Thoracic aorta (tissue), 2 donors: Measurements from ENCODE around the gene SMARCE1. TPM values are rescaled to one million over a fixed set of nuclear protein-coding genes. Genes with fewer than 3 reads are reported as not detected.

ENCODE experiments used
- ATAC-seq: fragments of 150-250 bp; one replicate; pipeline ENCODE4 v1.8.0; 2017; ENCODE audit warnings: low read depth; ENCODE audit not compliant: insufficient number of reproducible peaks, low FRiP score
- DNase-seq: peaks from one replicate; pipeline ENCODE4 v3.0.0-alpha.2; 2020; ENCODE audit warnings: low spot score
- H3K27ac ChIP-seq, 2 donors: fragments of 200-600 bp; sonication (generic); 1 replicate in 1 of 2; 2 replicates in 1 of 2; pipeline ENCODE4 v1.5.1; 2016; ENCODE audit warnings: mild to moderate bottlenecking in 2 of 2, moderate library complexity in 2 of 2
- H3K27me3 ChIP-seq: fragments of 200-600 bp; sonication (generic); replicated peaks from 2 replicates; pipeline ENCODE4 v1.6.0; 2016; ENCODE audit warnings: mild to moderate bottlenecking; ENCODE audit not compliant: insufficient read depth
- H3K36me3 ChIP-seq: fragments of 200-600 bp; sonication (generic); one replicate; pipeline ENCODE4 v1.5.1; 2016
- H3K4me1 ChIP-seq, 2 donors: fragments of 200-600 bp; sonication (generic); 1 replicate in 1 of 2; 2 replicates in 1 of 2; pipeline versions ENCODE4 v1.5.1 to v1.6.0; 2016; ENCODE audit warnings: low read depth in 2 of 2, mild to moderate bottlenecking in 1 of 2; ENCODE audit not compliant: control insufficient read depth in 1 of 2
- H3K4me3 ChIP-seq: fragments of 200-600 bp; sonication (generic); 2 replicates; pipeline ENCODE4 v1.5.1; 2016; ENCODE audit warnings: mild to moderate bottlenecking
- H3K9me3 ChIP-seq: fragments of 200-600 bp; sonication (generic); 2 replicates; pipeline ENCODE4 v1.5.1; 2016
- CTCF ChIP-seq: fragments of 200-600 bp; sonication (generic); IDR thresholded peaks from one replicate; pipeline ENCODE4 v1.5.1; 2019; ENCODE audit warnings: antibody characterized with exemption
- total RNA-seq, 2 donors: library from RNA; depleted of rRNA; stranded (reverse); fragments of >200 nt; gene quantifications; one replicate each; pipeline versions ENCODE4 v1.1.0 to v1.2.3, GENCODE V29; 2016

Gene SMARCE1
- total RNA-seq, 2 donors from 2014 or later = 55.9 to 84.3 TPM

- no peak overlapping the region for H3K27ac ChIP-seq
- TF ChIP-seq CTCF = no peak
- H3K4me1 ChIP-seq = no peaks in the 10 kb centered on the region
- DNase-seq = no peak
- H3K27me3 ChIP-seq = no peaks in the 10 kb centered on the region
- H3K4me3 ChIP-seq = no peak overlapping the region
- H3K36me3 ChIP-seq = no peaks in the 10 kb centered on the region
- peaks cover 8% of the 10 kb centered on the region for H3K9me3 ChIP-seq
- ATAC-seq = no peak
Observed at GRCh38 chr17:40582328-40582901, 65.2 kb downstream of the SMARCE1 start.

GRCh38 chr17:40580140-40580539 lies 67.5 kb downstream of the SMARCE1 start:
- TF ChIP-seq CTCF = no peak
- Histone ChIP-seq H3K9me3 (peaks cover 7% of the 10 kb centered on the region), H3K4me1 (no peaks in the 10 kb centered on the region), H3K4me3 (no peak overlapping the region), H3K27me3 (no peaks in the 10 kb centered on the region), H3K36me3 (no peaks in the 10 kb centered on the region), H3K27ac (no peak overlapping the region)
- DNase-seq = no peak
- no peak for ATAC-seq

GRCh38 chr17:40579471-40579870 lies 68.1 kb downstream of the SMARCE1 start:
- no peak overlapping the region for H3K27ac ChIP-seq
- no peak overlapping the region for H3K4me3 ChIP-seq
- H3K4me1 ChIP-seq = no peaks in the 10 kb centered on the region
- H3K36me3 ChIP-seq = no peaks in the 10 kb centered on the region
- DNase-seq (no peak), ATAC-seq (no peak)
- H3K9me3 ChIP-seq = peaks cover under 1% of the 10 kb centered on the region
- no peak for TF ChIP-seq CTCF
- no peaks in the 10 kb centered on the region for H3K27me3 ChIP-seq

GRCh38 chr17:40577611-40578065 lies 70.0 kb downstream of the SMARCE1 start:
- DNase-seq = no peak
- no peak overlapping the region for H3K27ac ChIP-seq

GRCh38 chr17:40576113-40576740 lies 71.4 kb downstream of the SMARCE1 start:
- H3K4me1 ChIP-seq = no peaks in the 10 kb centered on the region
- TF ChIP-seq CTCF = no peak
- H3K9me3 ChIP-seq = peaks cover 3% of the 10 kb centered on the region
- H3K36me3 ChIP-seq = no peaks in the 10 kb centered on the region
- DNase-seq (no peak), ATAC-seq (no peak)
- no peak overlapping the region for H3K27ac ChIP-seq
- H3K27me3 ChIP-seq = no peaks in the 10 kb centered on the region
- no peak overlapping the region for H3K4me3 ChIP-seq

More at GRCh38 chr17:40577611-40578065, 70.0 kb downstream of the SMARCE1 start:
- no peak for ATAC-seq
- Histone ChIP-seq H3K4me1 (no peaks in the 10 kb centered on the region), H3K9me3 (peaks cover 3% of the 10 kb centered on the region), H3K36me3 (no peaks in the 10 kb centered on the region), H3K4me3 (no peak overlapping the region), H3K27me3 (no peaks in the 10 kb centered on the region)
- TF ChIP-seq CTCF = no peak

Other genes with a start within 250 kb of the SMARCE1 start
- gene TOP2A, start 229.9 kb downstream of the SMARCE1 start, total RNA-seq = 1 to 10 TPM in 1 of 2 donors, under 1 TPM in 1; 0.81 to 8.5 TPM
- 100 to 1,000 TPM; 177 to 310 TPM for gene IGFBP4, start 204.4 kb downstream of the SMARCE1 start, total RNA-seq
- under 1 TPM; 0.14 to 0.78 TPM for gene TNS4, start 146.2 kb downstream of the SMARCE1 start, total RNA-seq
- gene CCR7, start 82.3 kb downstream of the SMARCE1 start, total RNA-seq = not detected
- gene KRT222, start 17.4 kb upstream of the SMARCE1 start, total RNA-seq = under 1 TPM; 0.63 to 0.81 TPM
- not detected for gene KRT24, start 55.9 kb upstream of the SMARCE1 start, total RNA-seq
- not detected for gene KRT25, start 107.5 kb upstream of the SMARCE1 start, total RNA-seq
- not detected for gene KRT26, start 124.4 kb upstream of the SMARCE1 start, total RNA-seq
- gene KRT27, start 134.7 kb upstream of the SMARCE1 start, total RNA-seq = not detected
- gene KRT28, start 152.1 kb upstream of the SMARCE1 start, total RNA-seq = not detected
- gene KRT10, start 174.8 kb upstream of the SMARCE1 start, total RNA-seq = 10 to 100 TPM in 1 of 2 donors, 1 to 10 TPM in 1; 2.3 to 13.5 TPM
- gene KRT12, start 219.4 kb upstream of the SMARCE1 start, total RNA-seq = not detected
- gene KRT20, start 237.4 kb upstream of the SMARCE1 start, total RNA-seq = 1 to 10 TPM in 1 of 2 donors, not detected in 1; 1.8 TPM